ENCODE results near the gene ACO1. TPM values are rescaled to one million over a fixed set of nuclear protein-coding genes. Genes with fewer than 3 reads are reported as not detected.

The ACO1 gene
- polyA plus RNA-seq, 1 donor from 2014 or later: 16.5 TPM

DNA sequence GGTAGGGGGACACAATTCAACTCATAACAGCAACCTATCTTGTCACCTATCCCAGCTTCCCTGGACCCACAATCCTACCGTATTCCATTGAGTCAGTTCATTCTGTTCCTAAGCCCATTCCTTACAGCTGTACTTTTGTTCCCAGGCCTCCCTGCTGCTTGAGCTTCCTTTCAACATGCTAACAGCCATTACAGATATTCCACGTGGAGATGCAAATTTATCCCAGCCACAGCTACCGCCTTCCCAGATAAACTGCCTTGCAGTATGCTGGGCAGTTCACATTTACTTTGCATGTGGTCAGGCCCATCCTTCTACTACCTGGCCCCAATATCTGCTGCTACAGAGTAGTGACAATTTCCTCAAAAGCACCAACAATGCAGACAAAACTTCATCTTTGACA, 118.6 kb downstream of the ACO1 start:
- Histone ChIP-seq H3K36me3 (ENCODE audit: insufficient read depth, low read length) (no peaks in the 10 kb centered on the region), H3K27ac (ENCODE audit: low read length) (no peak overlapping the region), H2AFZ (ENCODE audit: low read depth, low read length) (no peak overlapping the region), H3F3A (ENCODE audit: insufficient read depth, low read length, poor library complexity, severe bottlenecking) (no peaks in the 10 kb centered on the region), H3K9me3 (ENCODE audit: low read length) (no peaks in the 10 kb centered on the region), H3K79me2 (replicated peaks; ENCODE audit: insufficient read depth, low read length) (no peaks in the 10 kb centered on the region), H3K4me2 (ENCODE audit: low read length) (no peak overlapping the region), H3K27me3 (ENCODE audit: insufficient read depth, low read depth, low read length) (no peaks in the 10 kb centered on the region), H3K4me3 (ENCODE audit: low read length) (no peak overlapping the region), H4K20me1 (ENCODE audit: insufficient read depth) (no peaks in the 10 kb centered on the region), H3K9me2 (ENCODE audit: insufficient read depth, low read length) (no peaks in the 10 kb centered on the region), H3K9ac (ENCODE audit: low read length) (no peak overlapping the region)
- no peak for TF ChIP-seq TAF1 (IDR thresholded peaks at IDR 0.05; ENCODE audit: low read depth)

Other genes with a start within 250 kb of the ACO1 start
- 2.5 and 3.0 TPM in 2 replicates for gene RIGI, start 141.6 kb downstream of the ACO1 start, polyA plus RNA-seq
- 15.6 and 23.2 TPM in 2 replicates for gene SMIM27, start 167.7 kb downstream of the ACO1 start, polyA plus RNA-seq
- 18.0 and 18.6 TPM in 2 replicates for gene TOPORS, start 167.9 kb downstream of the ACO1 start, polyA plus RNA-seq
- 131 and 148 TPM in 2 replicates for gene NDUFB6, start 188.5 kb downstream of the ACO1 start, polyA plus RNA-seq

Data from neural cell (in vitro differentiated cells).